H1 (cell line): Measurements from ENCODE around the gene ZNF581.

Experiments used
- EZH2 ChIP-seq: fragments of 200-600 bp; sonication (generic); IDR thresholded peaks from 2 replicates; pipeline ENCODE4 v1.7.1; 2012; ENCODE audit warnings: low read depth, mild to moderate bottlenecking, moderate library complexity, low read length, inconsistent platforms; ENCODE audit not compliant: severe bottlenecking
- TF ChIP-seq, protein P1 (sequence below): IDR thresholded peaks from 2 replicates; pipeline ENCODE4 v1.6.1; 2012; ENCODE audit warnings: inconsistent platforms
- TF ChIP-seq, protein P2 (sequence below), 3 experiments: IDR thresholded peaks; 1 replicate in 2 of 3; 2 replicates in 1 of 3; pipeline versions ENCODE4 v1.5.1 to v1.6.1; 2011; ENCODE audit warnings: low read length in 3 of 3, mild to moderate bottlenecking in 3 of 3, inconsistent platforms in 2 of 3, low read depth in 1 of 3, moderate library complexity in 1 of 3; ENCODE audit not compliant: insufficient read depth in 1 of 3; ENCODE audit errors: control extremely low read depth in 1 of 3

DNA sequence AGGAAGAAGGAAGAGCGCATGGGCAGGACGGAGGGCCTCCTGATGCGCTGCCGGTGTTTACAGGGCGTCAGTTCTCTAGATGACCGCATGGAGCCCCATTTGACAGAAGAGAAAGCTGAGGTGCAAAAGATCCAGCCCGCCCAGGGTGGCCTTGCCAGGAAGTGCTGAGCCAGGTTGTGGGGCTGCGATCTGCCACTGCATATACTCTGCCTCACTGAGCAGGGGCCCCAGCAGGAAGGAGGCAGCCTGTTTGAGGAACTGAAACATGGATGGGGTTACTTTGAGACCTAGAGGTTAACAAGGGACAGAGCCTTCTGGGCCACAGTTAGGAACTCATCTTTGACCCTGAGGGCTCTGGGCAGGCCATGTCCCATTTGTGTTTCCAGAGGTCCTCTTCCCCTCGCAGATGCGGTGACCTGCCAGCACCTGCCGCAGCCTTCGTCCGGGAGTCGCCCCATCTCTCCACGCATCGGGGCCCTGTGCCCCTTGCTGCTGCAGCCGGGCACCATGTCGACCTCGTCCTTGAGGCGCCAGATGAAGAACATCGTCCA, 34.7 kb downstream of the ZNF581 start:
- TF ChIP-seq, protein P1, sequence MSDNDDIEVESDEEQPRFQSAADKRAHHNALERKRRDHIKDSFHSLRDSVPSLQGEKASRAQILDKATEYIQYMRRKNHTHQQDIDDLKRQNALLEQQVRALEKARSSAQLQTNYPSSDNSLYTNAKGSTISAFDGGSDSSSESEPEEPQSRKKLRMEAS: no peak
- TF ChIP-seq, protein P2, sequence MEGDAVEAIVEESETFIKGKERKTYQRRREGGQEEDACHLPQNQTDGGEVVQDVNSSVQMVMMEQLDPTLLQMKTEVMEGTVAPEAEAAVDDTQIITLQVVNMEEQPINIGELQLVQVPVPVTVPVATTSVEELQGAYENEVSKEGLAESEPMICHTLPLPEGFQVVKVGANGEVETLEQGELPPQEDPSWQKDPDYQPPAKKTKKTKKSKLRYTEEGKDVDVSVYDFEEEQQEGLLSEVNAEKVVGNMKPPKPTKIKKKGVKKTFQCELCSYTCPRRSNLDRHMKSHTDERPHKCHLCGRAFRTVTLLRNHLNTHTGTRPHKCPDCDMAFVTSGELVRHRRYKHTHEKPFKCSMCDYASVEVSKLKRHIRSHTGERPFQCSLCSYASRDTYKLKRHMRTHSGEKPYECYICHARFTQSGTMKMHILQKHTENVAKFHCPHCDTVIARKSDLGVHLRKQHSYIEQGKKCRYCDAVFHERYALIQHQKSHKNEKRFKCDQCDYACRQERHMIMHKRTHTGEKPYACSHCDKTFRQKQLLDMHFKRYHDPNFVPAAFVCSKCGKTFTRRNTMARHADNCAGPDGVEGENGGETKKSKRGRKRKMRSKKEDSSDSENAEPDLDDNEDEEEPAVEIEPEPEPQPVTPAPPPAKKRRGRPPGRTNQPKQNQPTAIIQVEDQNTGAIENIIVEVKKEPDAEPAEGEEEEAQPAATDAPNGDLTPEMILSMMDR (IDR thresholded peaks at IDR 0.05; ENCODE audit: control extremely low read depth in 1 of 3, insufficient read depth in 1 of 3, low read depth in 1 of 3, low read length in 3 of 3): no peak
- no peak for TF ChIP-seq EZH2
